K562 (cell line): ENCODE results near the gene HSPA1L. TPM values are rescaled to one million over a fixed set of nuclear protein-coding genes. Genes with fewer than 3 reads are reported as not detected.
A peak's percentile ranks its signal among the peaks of the same experiment; 100 is the strongest.

ENCODE experiments used
- CREB3L1 ChIP-seq: fragments of 450-650 bp; IDR thresholded peaks from 2 replicates; pipeline ENCODE4 v1.6.1; 2014; ENCODE audit warnings: low read depth, mild to moderate bottlenecking, moderate library complexity, borderline replicate concordance
- E2F1 ChIP-seq: sonication (generic); formaldehyde crosslinking; IDR thresholded peaks from 2 replicates; pipeline ENCODE4 v1.8.1; 2023; ENCODE audit warnings: mild to moderate bottlenecking, missing genetic modification reagents, moderate library complexity
- E2F3 ChIP-seq: fragments of 250-450 bp; sonication (Bioruptor Pico); IDR thresholded peaks from 2 replicates; pipeline ENCODE4 v1.4.0; 2020; ENCODE audit warnings: mild to moderate bottlenecking
- FOS ChIP-seq: IDR thresholded peaks from 3 replicates; pipeline ENCODE4 v1.6.1; 2011; ENCODE audit not compliant: insufficient read length; ENCODE audit errors: extremely low read depth
- FOXK2 ChIP-seq, 2 experiments: fragments of 450-650 bp; IDR thresholded peaks in 1 of 2; conservative IDR thresholded peaks in 1 of 2; 2 replicates each; pipeline ENCODE4 v1.6.1; 2016; ENCODE audit warnings: low read depth in 2 of 2, mild to moderate bottlenecking in 1 of 2
- GATAD2B ChIP-seq: fragments of 450-650 bp; IDR thresholded peaks from 2 replicates; pipeline ENCODE4 v1.6.1; 2017; ENCODE audit warnings: mild to moderate bottlenecking, borderline replicate concordance
- KLF6 ChIP-seq: fragments of 250-450 bp; sonication (Bioruptor Pico); IDR thresholded peaks from 2 replicates; pipeline ENCODE4 v1.4.0; 2020; ENCODE audit warnings: mild to moderate bottlenecking, moderate library complexity, borderline replicate concordance
- L3MBTL2 ChIP-seq: fragments of 450-650 bp; IDR thresholded peaks from 2 replicates; pipeline ENCODE4 v1.6.1; 2016; ENCODE audit warnings: mild to moderate bottlenecking, moderate library complexity
- MYC ChIP-seq, 2 experiments: fragments of 250-450 bp in 1 of 2; sonication (Bioruptor Pico) in 1 of 2; IDR thresholded peaks; 2 replicates each; pipeline versions ENCODE4 v1.5.1 to v1.6.1; 2012 to 2021; ENCODE audit warnings: low read depth in 2 of 2, borderline replicate concordance in 1 of 2, improper control_type of control experiment in 1 of 2, low read length in 1 of 2, mild to moderate bottlenecking in 1 of 2, moderate library complexity in 1 of 2
- NELFE ChIP-seq: IDR thresholded peaks from 2 replicates; pipeline ENCODE4 v1.6.1; 2011; ENCODE audit warnings: mild to moderate bottlenecking; ENCODE audit not compliant: insufficient read depth, insufficient read length
- NRF1 ChIP-seq, 2 experiments: fragments of 450-650 bp; IDR thresholded peaks in 1 of 2; conservative IDR thresholded peaks in 1 of 2; 2 replicates each; pipeline ENCODE4 v1.6.1; 2014; ENCODE audit warnings: mild to moderate bottlenecking in 2 of 2
- RAD51 ChIP-seq: fragments of 450-650 bp; IDR thresholded peaks from 2 replicates; pipeline ENCODE4 v1.7.1; 2016; ENCODE audit warnings: low read depth, mild to moderate bottlenecking, borderline replicate concordance
- ZBTB40 ChIP-seq, 2 experiments: fragments of 450-650 bp in 1 of 2; sonication (generic) in 1 of 2; formaldehyde crosslinking in 1 of 2; IDR thresholded peaks; 2 replicates each; pipeline versions ENCODE4 v1.7.1 to v1.9.0; 2016 to 2022; ENCODE audit warnings: inconsistent platforms in 1 of 2, mild to moderate bottlenecking in 1 of 2, missing genetic modification reagents in 1 of 2
- ZEB2 ChIP-seq: fragments of 450-650 bp; IDR thresholded peaks from 2 replicates; pipeline ENCODE4 v1.6.1; 2016
- polyA plus RNA-seq, 8 experiments: library from polyadenylated mRNA; depleted of rRNA in 4 of 8; stranded (reverse) in 5 of 8; unstranded in 3 of 8; fragments of >200 nt; fragmentation: Nextera tagmentation in 2 of 8; fragmentation: Illumina TruSeq in 1 of 8; extraction: Ambion mirVana in 2 of 8; extraction: Trizol in 1 of 8; gene quantifications; 2 replicates each; pipeline versions ENCODE4 v1.2.1 to v1.2.3, GENCODE V29; 2011 to 2014; ENCODE audit warnings: inconsistent platforms in 1 of 8, missing spikeins in 1 of 8
- total RNA-seq, 7 experiments: library from RNA; depleted of rRNA in 6 of 7; stranded (reverse); fragments of >200 nt in 6 of 7; fragmentation: Illumina TruSeq in 2 of 7; extraction: Trizol in 2 of 7; gene quantifications; 2 replicates each; pipeline versions ENCODE4 v1.2.1 to v1.2.3, GENCODE V29; 2011 to 2021; ENCODE audit warnings: low replicate concordance in 1 of 7
- TF ChIP-seq, protein P1 (sequence below): sonication (generic); formaldehyde crosslinking; IDR thresholded peaks from 2 replicates; pipeline ENCODE4 v1.9.0; 2022; ENCODE audit warnings: mild to moderate bottlenecking, missing genetic modification reagents

The HSPA1L gene
- total and polyA plus RNA-seq, 9 of the 15 experiments (the other 6 are each of a cell fraction or from before 2014, with no cell fraction given), result 0.14 to 2.1 (median 1.3) TPM

GRCh38 chr6:31836047-31836473 is 21.0 kb upstream of the HSPA1L start (continued):
- TF ChIP-seq ZBTB40 (IDR thresholded peaks at IDR 0.05) (peak; percentile 63), ZBTB40 (CRISPR knock-in tag; IDR thresholded peaks at IDR 0.05) (no peak), FOS (no peak), CREB3L1 (no peak), KLF6 (CRISPR knock-in tag) (no peak), RAD51 (no peak), GATAD2B (no peak), ZEB2 (no peak), MYC (IDR thresholded peaks at IDR 0.05; ENCODE audit: low read depth, low read length) (peak; percentile 59; the same call in 1 of the 2 replicates), MYC (CRISPR knock-in tag; IDR thresholded peaks at IDR 0.05; ENCODE audit: borderline replicate concordance, low read depth) (no peak), NELFE (no peak), NRF1 (conservative IDR thresholded peaks at IDR 0.05 in 1 of 2, IDR thresholded peaks at IDR 0.05 in 1 of 2) (no peak), L3MBTL2 (peak; percentile 38; the same call in 1 of the 2 replicates), E2F1 (CRISPR knock-in tag) (peak; percentile 50), FOXK2 (conservative IDR thresholded peaks at IDR 0.05 in 1 of 2, IDR thresholded peaks at IDR 0.05 in 1 of 2; ENCODE audit: low read depth in 2 of 2) (0 out of 4 replicates have a peak, but pooled peaks of 1 of the 2 experiments have one; percentile 16), E2F3 (CRISPR knock-in tag) (no peak)
- TF ChIP-seq, protein P1, sequence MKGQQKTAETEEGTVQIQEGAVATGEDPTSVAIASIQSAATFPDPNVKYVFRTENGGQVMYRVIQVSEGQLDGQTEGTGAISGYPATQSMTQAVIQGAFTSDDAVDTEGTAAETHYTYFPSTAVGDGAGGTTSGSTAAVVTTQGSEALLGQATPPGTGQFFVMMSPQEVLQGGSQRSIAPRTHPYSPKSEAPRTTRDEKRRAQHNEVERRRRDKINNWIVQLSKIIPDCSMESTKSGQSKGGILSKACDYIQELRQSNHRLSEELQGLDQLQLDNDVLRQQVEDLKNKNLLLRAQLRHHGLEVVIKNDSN (CRISPR knock-in tag), result no peak
